ENCODE results near the gene SFTPB. TPM values are rescaled to one million over a fixed set of nuclear protein-coding genes. Genes with fewer than 3 reads are reported as not detected.

SFTPB gene
- total RNA-seq, 1 experiment from 2014 or later, result 7.6 TPM

GRCh38 chr2:85712849-85713612, 45.0 kb upstream of the SFTPB start:
- ChIA-PET CTCF (interaction anchor here (0.6 to 2.9 kb wide), 7 partner anchors 11 to 115 kb away, joined by 3 to 16 read pairs (median 3); partner anchors contain the start of gene ATOH8), POLR2A (interaction anchor here (0.6 kb wide), 1 partner anchor 42 kb away, joined by 3 read pairs; no protein-coding TSS in a partner anchor)
- no peak for ATAC-seq
- peaks cover 1% of the 10 kb centered on the region for H3K27me3 Mint-ChIP-seq (ENCODE audit: low read depth)
- no peaks in the 10 kb centered on the region for H3K4me1 Mint-ChIP-seq
- H3K36me3 Mint-ChIP-seq, result no peaks in the 10 kb centered on the region
- TF ChIP-seq, protein P1, sequence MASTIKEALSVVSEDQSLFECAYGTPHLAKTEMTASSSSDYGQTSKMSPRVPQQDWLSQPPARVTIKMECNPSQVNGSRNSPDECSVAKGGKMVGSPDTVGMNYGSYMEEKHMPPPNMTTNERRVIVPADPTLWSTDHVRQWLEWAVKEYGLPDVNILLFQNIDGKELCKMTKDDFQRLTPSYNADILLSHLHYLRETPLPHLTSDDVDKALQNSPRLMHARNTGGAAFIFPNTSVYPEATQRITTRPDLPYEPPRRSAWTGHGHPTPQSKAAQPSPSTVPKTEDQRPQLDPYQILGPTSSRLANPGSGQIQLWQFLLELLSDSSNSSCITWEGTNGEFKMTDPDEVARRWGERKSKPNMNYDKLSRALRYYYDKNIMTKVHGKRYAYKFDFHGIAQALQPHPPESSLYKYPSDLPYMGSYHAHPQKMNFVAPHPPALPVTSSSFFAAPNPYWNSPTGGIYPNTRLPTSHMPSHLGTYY (CRISPR knock-in tag; IDR thresholded peaks at IDR 0.05), result no peak
- TF ChIP-seq, protein P2, sequence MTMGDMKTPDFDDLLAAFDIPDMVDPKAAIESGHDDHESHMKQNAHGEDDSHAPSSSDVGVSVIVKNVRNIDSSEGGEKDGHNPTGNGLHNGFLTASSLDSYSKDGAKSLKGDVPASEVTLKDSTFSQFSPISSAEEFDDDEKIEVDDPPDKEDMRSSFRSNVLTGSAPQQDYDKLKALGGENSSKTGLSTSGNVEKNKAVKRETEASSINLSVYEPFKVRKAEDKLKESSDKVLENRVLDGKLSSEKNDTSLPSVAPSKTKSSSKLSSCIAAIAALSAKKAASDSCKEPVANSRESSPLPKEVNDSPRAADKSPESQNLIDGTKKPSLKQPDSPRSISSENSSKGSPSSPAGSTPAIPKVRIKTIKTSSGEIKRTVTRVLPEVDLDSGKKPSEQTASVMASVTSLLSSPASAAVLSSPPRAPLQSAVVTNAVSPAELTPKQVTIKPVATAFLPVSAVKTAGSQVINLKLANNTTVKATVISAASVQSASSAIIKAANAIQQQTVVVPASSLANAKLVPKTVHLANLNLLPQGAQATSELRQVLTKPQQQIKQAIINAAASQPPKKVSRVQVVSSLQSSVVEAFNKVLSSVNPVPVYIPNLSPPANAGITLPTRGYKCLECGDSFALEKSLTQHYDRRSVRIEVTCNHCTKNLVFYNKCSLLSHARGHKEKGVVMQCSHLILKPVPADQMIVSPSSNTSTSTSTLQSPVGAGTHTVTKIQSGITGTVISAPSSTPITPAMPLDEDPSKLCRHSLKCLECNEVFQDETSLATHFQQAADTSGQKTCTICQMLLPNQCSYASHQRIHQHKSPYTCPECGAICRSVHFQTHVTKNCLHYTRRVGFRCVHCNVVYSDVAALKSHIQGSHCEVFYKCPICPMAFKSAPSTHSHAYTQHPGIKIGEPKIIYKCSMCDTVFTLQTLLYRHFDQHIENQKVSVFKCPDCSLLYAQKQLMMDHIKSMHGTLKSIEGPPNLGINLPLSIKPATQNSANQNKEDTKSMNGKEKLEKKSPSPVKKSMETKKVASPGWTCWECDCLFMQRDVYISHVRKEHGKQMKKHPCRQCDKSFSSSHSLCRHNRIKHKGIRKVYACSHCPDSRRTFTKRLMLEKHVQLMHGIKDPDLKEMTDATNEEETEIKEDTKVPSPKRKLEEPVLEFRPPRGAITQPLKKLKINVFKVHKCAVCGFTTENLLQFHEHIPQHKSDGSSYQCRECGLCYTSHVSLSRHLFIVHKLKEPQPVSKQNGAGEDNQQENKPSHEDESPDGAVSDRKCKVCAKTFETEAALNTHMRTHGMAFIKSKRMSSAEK (CRISPR knock-in tag; IDR thresholded peaks at IDR 0.05; ENCODE audit: borderline replicate concordance), result no peak
- TF ChIP-seq TCF7 (CRISPR knock-in tag; IDR thresholded peaks at IDR 0.05; ENCODE audit: low read depth) (no peak), SP1 (CRISPR knock-in tag; conservative IDR thresholded peaks at IDR 0.05) (no peak), JUN (CRISPR knock-in tag; IDR thresholded peaks at IDR 0.05) (no peak), ETV6 (CRISPR knock-in tag; IDR thresholded peaks at IDR 0.05) (no peak), ZNF671 (CRISPR knock-in tag; IDR thresholded peaks at IDR 0.05) (no peak), OVOL2 (CRISPR knock-in tag; IDR thresholded peaks at IDR 0.05; ENCODE audit: borderline replicate concordance) (no peak), SMAD4 (CRISPR knock-in tag; IDR thresholded peaks at IDR 0.05) (no peak), JAZF1 (CRISPR knock-in tag; IDR thresholded peaks at IDR 0.05) (no peak), ZNF416 (CRISPR knock-in tag; IDR thresholded peaks at IDR 0.05) (no peak), TEAD1 (CRISPR knock-in tag; IDR thresholded peaks at IDR 0.05) (no peak)
- TF ChIP-seq, protein P3, sequence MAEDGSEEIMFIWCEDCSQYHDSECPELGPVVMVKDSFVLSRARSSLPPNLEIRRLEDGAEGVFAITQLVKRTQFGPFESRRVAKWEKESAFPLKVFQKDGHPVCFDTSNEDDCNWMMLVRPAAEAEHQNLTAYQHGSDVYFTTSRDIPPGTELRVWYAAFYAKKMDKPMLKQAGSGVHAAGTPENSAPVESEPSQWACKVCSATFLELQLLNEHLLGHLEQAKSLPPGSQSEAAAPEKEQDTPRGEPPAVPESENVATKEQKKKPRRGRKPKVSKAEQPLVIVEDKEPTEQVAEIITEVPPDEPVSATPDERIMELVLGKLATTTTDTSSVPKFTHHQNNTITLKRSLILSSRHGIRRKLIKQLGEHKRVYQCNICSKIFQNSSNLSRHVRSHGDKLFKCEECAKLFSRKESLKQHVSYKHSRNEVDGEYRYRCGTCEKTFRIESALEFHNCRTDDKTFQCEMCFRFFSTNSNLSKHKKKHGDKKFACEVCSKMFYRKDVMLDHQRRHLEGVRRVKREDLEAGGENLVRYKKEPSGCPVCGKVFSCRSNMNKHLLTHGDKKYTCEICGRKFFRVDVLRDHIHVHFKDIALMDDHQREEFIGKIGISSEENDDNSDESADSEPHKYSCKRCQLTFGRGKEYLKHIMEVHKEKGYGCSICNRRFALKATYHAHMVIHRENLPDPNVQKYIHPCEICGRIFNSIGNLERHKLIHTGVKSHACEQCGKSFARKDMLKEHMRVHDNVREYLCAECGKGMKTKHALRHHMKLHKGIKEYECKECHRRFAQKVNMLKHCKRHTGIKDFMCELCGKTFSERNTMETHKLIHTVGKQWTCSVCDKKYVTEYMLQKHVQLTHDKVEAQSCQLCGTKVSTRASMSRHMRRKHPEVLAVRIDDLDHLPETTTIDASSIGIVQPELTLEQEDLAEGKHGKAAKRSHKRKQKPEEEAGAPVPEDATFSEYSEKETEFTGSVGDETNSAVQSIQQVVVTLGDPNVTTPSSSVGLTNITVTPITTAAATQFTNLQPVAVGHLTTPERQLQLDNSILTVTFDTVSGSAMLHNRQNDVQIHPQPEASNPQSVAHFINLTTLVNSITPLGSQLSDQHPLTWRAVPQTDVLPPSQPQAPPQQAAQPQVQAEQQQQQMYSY (CRISPR knock-in tag; IDR thresholded peaks at IDR 0.05), result no peak
- H3K9me3 Mint-ChIP-seq, result no peaks in the 10 kb centered on the region
- H3K27ac Mint-ChIP-seq, result no peak overlapping the region
- no peak for DNase-seq (ENCODE audit: low spot score)
- H3K4me3 Mint-ChIP-seq, result no peak overlapping the region

DNA sequence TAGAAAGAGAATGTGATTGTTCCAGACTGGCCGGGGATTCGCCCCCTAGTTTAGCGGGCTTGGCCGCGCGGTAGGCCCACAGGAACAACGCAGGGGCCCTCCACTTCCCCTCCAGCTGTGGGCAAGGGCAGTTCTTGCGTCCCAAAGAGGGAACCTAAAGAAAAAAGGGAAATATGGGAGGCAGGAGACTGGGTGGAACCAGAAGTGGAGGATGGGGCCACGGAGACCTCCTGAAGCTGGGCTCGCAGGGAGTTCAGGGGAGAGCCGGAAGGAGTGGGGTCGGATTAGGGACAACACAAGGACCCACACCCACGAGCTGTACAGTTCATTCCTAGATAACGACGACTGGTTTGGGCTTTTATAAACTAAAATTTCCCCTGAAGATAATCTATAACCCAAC, 44.3 kb upstream of the SFTPB start:
- Mint-ChIP-seq H3K4me3 (no peak overlapping the region), H3K27me3 (ENCODE audit: low read depth) (peaks cover 6% of the 10 kb centered on the region), H3K27ac (no peak overlapping the region), H3K9me3 (no peaks in the 10 kb centered on the region), H3K4me1 (no peaks in the 10 kb centered on the region), H3K36me3 (no peaks in the 10 kb centered on the region)
- CTCF ChIA-PET, result interaction anchor here (0.8 to 2.9 kb wide), 5 partner anchors 12 to 115 kb away, joined by 3 to 16 read pairs (median 3); no protein-coding TSS in a partner anchor
- DNase-seq (ENCODE audit: low spot score), result no peak
- ATAC-seq, result no peak
- POLR2A ChIA-PET, result no interaction called here
- no peak for TF ChIP-seq SMAD4 (CRISPR knock-in tag; IDR thresholded peaks at IDR 0.05)
- TF ChIP-seq E2F1 (CRISPR knock-in tag; IDR thresholded peaks at IDR 0.05), result no peak
- TF ChIP-seq, protein P4, sequence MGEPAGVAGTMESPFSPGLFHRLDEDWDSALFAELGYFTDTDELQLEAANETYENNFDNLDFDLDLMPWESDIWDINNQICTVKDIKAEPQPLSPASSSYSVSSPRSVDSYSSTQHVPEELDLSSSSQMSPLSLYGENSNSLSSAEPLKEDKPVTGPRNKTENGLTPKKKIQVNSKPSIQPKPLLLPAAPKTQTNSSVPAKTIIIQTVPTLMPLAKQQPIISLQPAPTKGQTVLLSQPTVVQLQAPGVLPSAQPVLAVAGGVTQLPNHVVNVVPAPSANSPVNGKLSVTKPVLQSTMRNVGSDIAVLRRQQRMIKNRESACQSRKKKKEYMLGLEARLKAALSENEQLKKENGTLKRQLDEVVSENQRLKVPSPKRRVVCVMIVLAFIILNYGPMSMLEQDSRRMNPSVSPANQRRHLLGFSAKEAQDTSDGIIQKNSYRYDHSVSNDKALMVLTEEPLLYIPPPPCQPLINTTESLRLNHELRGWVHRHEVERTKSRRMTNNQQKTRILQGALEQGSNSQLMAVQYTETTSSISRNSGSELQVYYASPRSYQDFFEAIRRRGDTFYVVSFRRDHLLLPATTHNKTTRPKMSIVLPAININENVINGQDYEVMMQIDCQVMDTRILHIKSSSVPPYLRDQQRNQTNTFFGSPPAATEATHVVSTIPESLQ (CRISPR knock-in tag; IDR thresholded peaks at IDR 0.05), result no peak
- no peak for TF ChIP-seq RORB (CRISPR knock-in tag; IDR thresholded peaks at IDR 0.05)
- TF ChIP-seq FOXK1 (CRISPR knock-in tag; IDR thresholded peaks at IDR 0.05), result no peak
- TF ChIP-seq, protein P5, sequence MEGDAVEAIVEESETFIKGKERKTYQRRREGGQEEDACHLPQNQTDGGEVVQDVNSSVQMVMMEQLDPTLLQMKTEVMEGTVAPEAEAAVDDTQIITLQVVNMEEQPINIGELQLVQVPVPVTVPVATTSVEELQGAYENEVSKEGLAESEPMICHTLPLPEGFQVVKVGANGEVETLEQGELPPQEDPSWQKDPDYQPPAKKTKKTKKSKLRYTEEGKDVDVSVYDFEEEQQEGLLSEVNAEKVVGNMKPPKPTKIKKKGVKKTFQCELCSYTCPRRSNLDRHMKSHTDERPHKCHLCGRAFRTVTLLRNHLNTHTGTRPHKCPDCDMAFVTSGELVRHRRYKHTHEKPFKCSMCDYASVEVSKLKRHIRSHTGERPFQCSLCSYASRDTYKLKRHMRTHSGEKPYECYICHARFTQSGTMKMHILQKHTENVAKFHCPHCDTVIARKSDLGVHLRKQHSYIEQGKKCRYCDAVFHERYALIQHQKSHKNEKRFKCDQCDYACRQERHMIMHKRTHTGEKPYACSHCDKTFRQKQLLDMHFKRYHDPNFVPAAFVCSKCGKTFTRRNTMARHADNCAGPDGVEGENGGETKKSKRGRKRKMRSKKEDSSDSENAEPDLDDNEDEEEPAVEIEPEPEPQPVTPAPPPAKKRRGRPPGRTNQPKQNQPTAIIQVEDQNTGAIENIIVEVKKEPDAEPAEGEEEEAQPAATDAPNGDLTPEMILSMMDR (IDR thresholded peaks at IDR 0.05), result no peak
- TF ChIP-seq ZNF512 (CRISPR knock-in tag; IDR thresholded peaks at IDR 0.05; ENCODE audit: borderline replicate concordance), result no peak
